Esophagus muscularis mucosa (tissue), 4 donors: ENCODE results near the gene TMEM14A.

Experiments used
- CTCF ChIP-seq, 3 experiments: fragments of 200-600 bp in 2 of 3; fragments of 450-650 bp in 1 of 3; sonication (generic) in 2 of 3; IDR thresholded peaks; one replicate each; pipeline ENCODE4 v1.5.1; 2017 to 2019; ENCODE audit warnings: antibody characterized with exemption in 3 of 3, mild to moderate bottlenecking in 2 of 3, moderate library complexity in 1 of 3
- EP300 ChIP-seq: sonication (generic); formaldehyde crosslinking; IDR thresholded peaks from one replicate; pipeline ENCODE4 v1.6.1; 2017; ENCODE audit warnings: antibody characterized with exemption
- POLR2A ChIP-seq: fragments of 450-650 bp; IDR thresholded peaks from one replicate; pipeline ENCODE4 v1.6.1; 2017; ENCODE audit warnings: antibody characterized with exemption, moderate library complexity, mild to moderate bottlenecking, low read depth
- POLR2AphosphoS5 ChIP-seq, 2 donors: sonication (generic); formaldehyde crosslinking; IDR thresholded peaks; one replicate each; pipeline ENCODE4 v1.6.1; 2017; ENCODE audit warnings: antibody characterized with exemption in 2 of 2

DNA sequence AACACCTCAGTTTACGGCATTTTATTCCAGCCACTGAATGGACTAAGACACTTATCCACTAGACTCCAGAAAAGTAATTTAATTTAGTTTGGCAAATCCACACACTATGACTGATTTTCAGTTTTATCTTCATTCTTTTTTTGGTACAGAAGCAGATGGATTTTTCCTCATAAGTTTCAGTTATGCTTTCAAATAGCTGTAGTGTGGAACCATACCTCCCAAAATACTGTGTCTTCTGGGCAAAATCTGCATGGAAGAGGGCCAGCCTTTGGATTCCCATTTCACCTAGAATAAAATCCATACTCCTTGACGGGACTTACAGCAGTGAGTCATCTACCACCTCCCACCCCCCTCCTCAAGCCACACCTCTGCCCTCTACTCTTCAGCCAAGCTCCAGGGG, 49.4 kb downstream of the TMEM14A start:
- TF ChIP-seq CTCF (IDR thresholded peaks at IDR 0.05) (no peak), POLR2A (no peak), EP300 (no peak), POLR2AphosphoS5 (IDR thresholded peaks at IDR 0.05) (no peak)
